Heart left ventricle (tissue), 13 donors: ENCODE results near the gene CAND2.

Experiments
- POLR2A ChIP-seq, 2 donors: fragments of 450-650 bp; IDR thresholded peaks; one replicate each; pipeline ENCODE4 v1.6.1; 2017; ENCODE audit warnings: antibody characterized with exemption in 2 of 2, mild to moderate bottlenecking in 2 of 2, moderate library complexity in 2 of 2
- TF ChIP-seq, protein P1 (sequence below), 12 donors: fragments of 200-600 bp; sonication (generic) in 4 of 12; IDR thresholded peaks; one replicate each; pipeline versions ENCODE4 v1.5.0 to v1.8.0; 2018 to 2022; ENCODE audit warnings: antibody characterized with exemption in 12 of 12, mild to moderate bottlenecking in 5 of 12
- donor health status: ischemic (EF 13 %, LVEDD 7.1; RV severe dilation, severe dysfunction).
- donor health status: DM: no; HTN: yes; CAD: no.
- donor health status: DM: no; HTN: no; CAD: no.
- donor health status: ischemic (EF 25% LVEDD 6.9; RV normal size, moderate dysfunction).
- donor health status: ischemic (EF 25% LVEDD 5.7; RV mildly dilated, moderate dysfunction).
- donor health status: ischemic (EF 35%, LVEDD 5.7; RV mildly dilated, moderate dysfunction).
- donor health status: nonischemic (EF 11% LVEDD 7.7; RV severe dilation, severe dysfunction).
- donor health status: DM: yes; HTN: yes; CAD: no.
- donor health status: PGD.
- donor health status: ischemic (EF 29% LVEDD 5.4; RV normal size, mild dysfunction).
- donor health status: nonischemic (EF 23%, LVEDD 6.1; RV moderate dilation, normal function).

DNA sequence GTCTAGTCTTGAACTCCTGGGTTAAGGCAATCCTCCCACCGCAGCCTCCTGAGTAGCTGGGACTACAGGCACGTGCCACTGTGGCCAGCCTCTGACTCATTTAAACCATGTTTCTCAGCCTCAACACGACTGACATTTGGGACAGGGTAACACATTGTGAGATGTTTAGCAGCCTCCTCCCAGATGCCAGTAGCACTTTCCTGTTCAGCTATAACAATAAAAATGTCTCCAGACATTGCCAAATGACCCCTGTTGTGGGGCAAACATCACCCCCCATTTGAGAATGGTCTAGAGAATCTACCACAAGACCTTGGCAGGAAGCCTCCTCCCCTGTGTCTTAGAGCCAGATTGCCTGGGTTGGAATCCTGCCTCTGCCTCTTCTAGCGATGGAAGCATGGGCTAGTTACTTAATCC, 45.8 kb upstream of the CAND2 start:
- TF ChIP-seq, protein P1, sequence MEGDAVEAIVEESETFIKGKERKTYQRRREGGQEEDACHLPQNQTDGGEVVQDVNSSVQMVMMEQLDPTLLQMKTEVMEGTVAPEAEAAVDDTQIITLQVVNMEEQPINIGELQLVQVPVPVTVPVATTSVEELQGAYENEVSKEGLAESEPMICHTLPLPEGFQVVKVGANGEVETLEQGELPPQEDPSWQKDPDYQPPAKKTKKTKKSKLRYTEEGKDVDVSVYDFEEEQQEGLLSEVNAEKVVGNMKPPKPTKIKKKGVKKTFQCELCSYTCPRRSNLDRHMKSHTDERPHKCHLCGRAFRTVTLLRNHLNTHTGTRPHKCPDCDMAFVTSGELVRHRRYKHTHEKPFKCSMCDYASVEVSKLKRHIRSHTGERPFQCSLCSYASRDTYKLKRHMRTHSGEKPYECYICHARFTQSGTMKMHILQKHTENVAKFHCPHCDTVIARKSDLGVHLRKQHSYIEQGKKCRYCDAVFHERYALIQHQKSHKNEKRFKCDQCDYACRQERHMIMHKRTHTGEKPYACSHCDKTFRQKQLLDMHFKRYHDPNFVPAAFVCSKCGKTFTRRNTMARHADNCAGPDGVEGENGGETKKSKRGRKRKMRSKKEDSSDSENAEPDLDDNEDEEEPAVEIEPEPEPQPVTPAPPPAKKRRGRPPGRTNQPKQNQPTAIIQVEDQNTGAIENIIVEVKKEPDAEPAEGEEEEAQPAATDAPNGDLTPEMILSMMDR (IDR thresholded peaks at IDR 0.05), result no peak
- TF ChIP-seq POLR2A (IDR thresholded peaks at IDR 0.05), result no peak
